HG02840 (cell line): Measurements from ENCODE around the gene CD93.

Experiments
- ATAC-seq: cut with Tn5 transposase; IDR thresholded peaks from one replicate; pipeline ENCODE4 v1.9.1; 2021; ENCODE audit warnings: mild to moderate bottlenecking, moderate library complexity, moderate number of reproducible peaks; ENCODE audit not compliant: unreplicated experiment, low FRiP score

Gene CD93

GRCh38 chr20:23085436-23086055 is 578 bp downstream of the CD93 start:
- ATAC-seq = no peak

GRCh38 chr20:23084845-23085365 is 1.2 kb downstream of the CD93 start:
- no peak for ATAC-seq

- ATAC-seq = no peak
Measured at GRCh38 chr20:23084282-23084844, 1.8 kb downstream of the CD93 start.

- no peak for ATAC-seq
Measured at GRCh38 chr20:23083553-23084220, 2.4 kb downstream of the CD93 start.

GRCh38 chr20:23082846-23083552 is 3.1 kb downstream of the CD93 start:
- no peak for ATAC-seq

GRCh38 chr20:23081263-23081819 is 4.8 kb downstream of the CD93 start:
- no peak for ATAC-seq

- no peak for ATAC-seq
Measured at GRCh38 chr20:23080521-23080920, 5.6 kb downstream of the CD93 start.

GRCh38 chr20:23079926-23080325 is 6.2 kb downstream of the CD93 start:
- no peak for ATAC-seq

GRCh38 chr20:23079016-23079351 is 7.1 kb downstream of the CD93 start:
- ATAC-seq = no peak

GRCh38 chr20:23078351-23079015 is 7.6 kb downstream of the CD93 start:
- ATAC-seq = no peak

- no peak for ATAC-seq
Measured at GRCh38 chr20:23077277-23077676, 8.8 kb downstream of the CD93 start.

GRCh38 chr20:23074052-23074451 is 12.1 kb downstream of the CD93 start:
- ATAC-seq = no peak

- ATAC-seq = no peak
Measured at GRCh38 chr20:23072892-23073586, 13.1 kb downstream of the CD93 start.

- ATAC-seq = no peak
Measured at GRCh38 chr20:23071996-23072395, 14.1 kb downstream of the CD93 start.

- ATAC-seq = no peak
Measured at GRCh38 chr20:23071398-23071797, 14.7 kb downstream of the CD93 start.

GRCh38 chr20:23069108-23069507 is 17.0 kb downstream of the CD93 start:
- no peak for ATAC-seq

GRCh38 chr20:23068283-23068682 is 17.8 kb downstream of the CD93 start:
- ATAC-seq = no peak

GRCh38 chr20:23066772-23067171 is 19.4 kb downstream of the CD93 start:
- ATAC-seq = no peak

- no peak for ATAC-seq
Measured at GRCh38 chr20:23065266-23066201, 20.6 kb downstream of the CD93 start.
